Tibial nerve (tissue), 4 donors: ENCODE results near the gene PTPRM.

Experiments used
- CTCF ChIP-seq, 5 experiments: fragments of 200-600 bp in 3 of 5; fragments of 450-650 bp in 2 of 5; sonication (generic) in 3 of 5; IDR thresholded peaks; one replicate each; pipeline ENCODE4 v1.5.1; 2016 to 2019; ENCODE audit warnings: antibody characterized with exemption in 5 of 5, mild to moderate bottlenecking in 3 of 5, moderate library complexity in 2 of 5
- EP300 ChIP-seq, 2 donors: sonication (generic); formaldehyde crosslinking; IDR thresholded peaks; one replicate each; pipeline ENCODE4 v1.6.1; 2017; ENCODE audit warnings: antibody characterized with exemption in 2 of 2, mild to moderate bottlenecking in 1 of 2

- TF ChIP-seq CTCF (IDR thresholded peaks at IDR 0.05) (no peak), EP300 (IDR thresholded peaks at IDR 0.05) (no peak)
Measured at GRCh38 chr18:8241731-8242130, 674.6 kb downstream of the PTPRM start.
